Upper lobe of left lung (tissue), 6 donors: Measurements from ENCODE around the gene HOXC5. TPM values are rescaled to one million over a fixed set of nuclear protein-coding genes. Genes with fewer than 3 reads are reported as not detected.

ENCODE experiments used
- ATAC-seq, 2 donors: fragments of 200-7000 bp; cut with Tn5 transposase; one replicate each; pipeline ENCODE4 v1.9.1; 2022; ENCODE audit warnings: mild to moderate bottlenecking in 2 of 2, moderate library complexity in 2 of 2; ENCODE audit not compliant: low FRiP score in 2 of 2
- DNase-seq, 2 donors: peaks; one replicate each; pipeline ENCODE4 v3.0.0-alpha.2; 2019 to 2020
- H3K27ac ChIP-seq, 4 donors: fragments of 200-600 bp; sonication (generic); one replicate each; pipeline ENCODE4 v1.5.1; 2016 to 2019
- H3K27me3 ChIP-seq, 4 donors: fragments of 200-600 bp; sonication (generic); one replicate each; pipeline ENCODE4 v1.5.1; 2017 to 2019
- H3K36me3 ChIP-seq, 4 donors: fragments of 200-600 bp; sonication (generic); one replicate each; pipeline ENCODE4 v1.5.1; 2016 to 2019
- H3K4me1 ChIP-seq, 4 donors: fragments of 200-600 bp; sonication (generic); one replicate each; pipeline ENCODE4 v1.5.1; 2018 to 2019
- H3K4me3 ChIP-seq, 4 donors: fragments of 200-600 bp; sonication (generic); one replicate each; pipeline ENCODE4 v1.5.1; 2017 to 2019; ENCODE audit warnings: mild to moderate bottlenecking in 2 of 4, moderate library complexity in 1 of 4
- H3K9me3 ChIP-seq, 4 donors: fragments of 200-600 bp; sonication (generic); one replicate each; pipeline ENCODE4 v1.5.1; 2018 to 2019
- EP300 ChIP-seq, 4 donors: sonication (generic); formaldehyde crosslinking; IDR thresholded peaks; one replicate each; pipeline ENCODE4 v1.5.1; 2017; ENCODE audit warnings: antibody characterized with exemption in 4 of 4, control low read depth in 2 of 4
- POLR2A ChIP-seq, 4 donors: fragments of 450-650 bp; IDR thresholded peaks; one replicate each; pipeline ENCODE4 v1.5.1; 2016 to 2017; ENCODE audit warnings: antibody characterized with exemption in 4 of 4, mild to moderate bottlenecking in 2 of 4
- POLR2AphosphoS5 ChIP-seq, 2 donors: sonication (generic); formaldehyde crosslinking; IDR thresholded peaks; one replicate each; pipeline ENCODE4 v1.5.1; 2017; ENCODE audit warnings: antibody characterized with exemption in 2 of 2
- WGBS, 2 donors: methylation state at CpG; one replicate each; pipeline ENCODE4 v1.1.5; 2017 to 2018; 5-methylcytosine and 5-hydroxymethylcytosine counted together
- total RNA-seq, 6 donors: library from RNA; depleted of rRNA in 4 of 6; stranded (reverse); fragments of >200 nt in 4 of 6; gene quantifications; one replicate each; pipeline versions ENCODE4 v1.1.0 to v1.2.1, GENCODE V29; 2016 to 2021
- TF ChIP-seq, protein P1 (sequence below), 6 experiments: fragments of 450-650 bp in 4 of 6; fragments of 200-600 bp in 2 of 6; sonication (generic) in 2 of 6; IDR thresholded peaks; one replicate each; pipeline ENCODE4 v1.5.1; 2016 to 2019; ENCODE audit warnings: antibody characterized with exemption in 6 of 6
- donor health status: DM: no; HTN: no; CAD: no; lungs with moderate emphysema.
- donor health status: DM: no; HTN: yes; CAD: no; lungs with severe emphysema.

The HOXC5 gene
- total RNA-seq, 6 donors from 2014 or later, result 0.11 to 0.22 (median 0.17) TPM; not detected in 3

- H3K9me3 ChIP-seq, result no peaks in the 10 kb centered on the region
- H3K27ac ChIP-seq, result no peak overlapping the region
- no peak for TF ChIP-seq EP300 (IDR thresholded peaks at IDR 0.05)
- no peak for TF ChIP-seq POLR2A (IDR thresholded peaks at IDR 0.05)
- no peak for TF ChIP-seq POLR2AphosphoS5 (IDR thresholded peaks at IDR 0.05)
- TF ChIP-seq, protein P1, sequence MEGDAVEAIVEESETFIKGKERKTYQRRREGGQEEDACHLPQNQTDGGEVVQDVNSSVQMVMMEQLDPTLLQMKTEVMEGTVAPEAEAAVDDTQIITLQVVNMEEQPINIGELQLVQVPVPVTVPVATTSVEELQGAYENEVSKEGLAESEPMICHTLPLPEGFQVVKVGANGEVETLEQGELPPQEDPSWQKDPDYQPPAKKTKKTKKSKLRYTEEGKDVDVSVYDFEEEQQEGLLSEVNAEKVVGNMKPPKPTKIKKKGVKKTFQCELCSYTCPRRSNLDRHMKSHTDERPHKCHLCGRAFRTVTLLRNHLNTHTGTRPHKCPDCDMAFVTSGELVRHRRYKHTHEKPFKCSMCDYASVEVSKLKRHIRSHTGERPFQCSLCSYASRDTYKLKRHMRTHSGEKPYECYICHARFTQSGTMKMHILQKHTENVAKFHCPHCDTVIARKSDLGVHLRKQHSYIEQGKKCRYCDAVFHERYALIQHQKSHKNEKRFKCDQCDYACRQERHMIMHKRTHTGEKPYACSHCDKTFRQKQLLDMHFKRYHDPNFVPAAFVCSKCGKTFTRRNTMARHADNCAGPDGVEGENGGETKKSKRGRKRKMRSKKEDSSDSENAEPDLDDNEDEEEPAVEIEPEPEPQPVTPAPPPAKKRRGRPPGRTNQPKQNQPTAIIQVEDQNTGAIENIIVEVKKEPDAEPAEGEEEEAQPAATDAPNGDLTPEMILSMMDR (IDR thresholded peaks at IDR 0.05), result no peak
- no peak for ATAC-seq
- WGBS, 2 donors, result 42 to 44% methylated on average over 5 of the region's 5 CpGs
- DNase-seq, result no peak
- H3K27me3 ChIP-seq, result peaks cover 0 to 33% (median 14%) of the 10 kb centered on the region in 4 donors
- H3K4me3 ChIP-seq, result no peak overlapping the region
- H3K36me3 ChIP-seq, result no peaks in the 10 kb centered on the region
- peaks cover 0 to 12% (median 7%) of the 10 kb centered on the region in 4 donors for H3K4me1 ChIP-seq
These were observed 11.7 kb downstream of the HOXC5 start for GRCh38 chr12:54044425-54045103.

GRCh38 chr12:54045401-54045800, 12.6 kb downstream of the HOXC5 start:
- no peak overlapping the region for H3K27ac ChIP-seq
- peaks cover 0 to 12% (median 7%) of the 10 kb centered on the region in 4 donors for H3K4me1 ChIP-seq
- H3K4me3 ChIP-seq, result no peak overlapping the region
- ATAC-seq (no peak), DNase-seq (no peak)
- H3K27me3 ChIP-seq, result peaks cover 0 to 36% (median 16%) of the 10 kb centered on the region in 4 donors
- H3K9me3 ChIP-seq, result no peaks in the 10 kb centered on the region
- H3K36me3 ChIP-seq, result no peaks in the 10 kb centered on the region
- TF ChIP-seq POLR2AphosphoS5 (IDR thresholded peaks at IDR 0.05) (no peak), EP300 (IDR thresholded peaks at IDR 0.05) (no peak), POLR2A (IDR thresholded peaks at IDR 0.05) (no peak)
- TF ChIP-seq, protein P1 (IDR thresholded peaks at IDR 0.05), result no peak

- 34 to 35% methylated on average over 16 of the region's 16 CpGs for WGBS, 2 donors
- peak in 1 of 2 donors; percentile 46 for DNase-seq
- no peak overlapping the region for H3K27ac ChIP-seq
- H3K4me3 ChIP-seq, result no peak overlapping the region
- TF ChIP-seq, protein P1 (IDR thresholded peaks at IDR 0.05), result no peak
- TF ChIP-seq POLR2A (IDR thresholded peaks at IDR 0.05), result no peak
- TF ChIP-seq POLR2AphosphoS5 (IDR thresholded peaks at IDR 0.05), result no peak
- TF ChIP-seq EP300 (IDR thresholded peaks at IDR 0.05), result no peak
- peaks cover 0 to 12% (median 7%) of the 10 kb centered on the region in 4 donors for H3K4me1 ChIP-seq
- H3K27me3 ChIP-seq, result peaks cover 0 to 37% (median 18%) of the 10 kb centered on the region in 4 donors
- no peak for ATAC-seq
- H3K9me3 ChIP-seq, result no peaks in the 10 kb centered on the region
- H3K36me3 ChIP-seq, result no peaks in the 10 kb centered on the region
These were observed 13.1 kb downstream of the HOXC5 start for GRCh38 chr12:54045868-54046521.

- Histone ChIP-seq H3K4me3 (no peak overlapping the region), H3K4me1 (peaks cover 0 to 12% (median 7%) of the 10 kb centered on the region in 4 donors), H3K27ac (no peak overlapping the region), H3K27me3 (peaks cover 0 to 44% (median 22%) of the 10 kb centered on the region in 4 donors), H3K9me3 (no peaks in the 10 kb centered on the region), H3K36me3 (no peaks in the 10 kb centered on the region)
- DNase-seq (peak in 1 of 2 donors; percentile 79), ATAC-seq (peak in 1 of 2 donors; percentile 19)
- 22 to 23% methylated on average over 8 to 20 of the region's 27 CpGs for WGBS, 2 donors
- TF ChIP-seq, protein P1 (IDR thresholded peaks at IDR 0.05), result no peak
- TF ChIP-seq POLR2A (IDR thresholded peaks at IDR 0.05), result no peak
- no peak for TF ChIP-seq POLR2AphosphoS5 (IDR thresholded peaks at IDR 0.05)
- TF ChIP-seq EP300 (IDR thresholded peaks at IDR 0.05), result no peak
These were observed 13.9 kb downstream of the HOXC5 start for GRCh38 chr12:54046809-54047159.
